ENCODE measurements around the gene CDH1. TPM values are rescaled to one million over a fixed set of nuclear protein-coding genes. Genes with fewer than 3 reads are reported as not detected.

The CDH1 gene
- polyA plus RNA-seq, 1 experiment = 0.06 TPM

DNA sequence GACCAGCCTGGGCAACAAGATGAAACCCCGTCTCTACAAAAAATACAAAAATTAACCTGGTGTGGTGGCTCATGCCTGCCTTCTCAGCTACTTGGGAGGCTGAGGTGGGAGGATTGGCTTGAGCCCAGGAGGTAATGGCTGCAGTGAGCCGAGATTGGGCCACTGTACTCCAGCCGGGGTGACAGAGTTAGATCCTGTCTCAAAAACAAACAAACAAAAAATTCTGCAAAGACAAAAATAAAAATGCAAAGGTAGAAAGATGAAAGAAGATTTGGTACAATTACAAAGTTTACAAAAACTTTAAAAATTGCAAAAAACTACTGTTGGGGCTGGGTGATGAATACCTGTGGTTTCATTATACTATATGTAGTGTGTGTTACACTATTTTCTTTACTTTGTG lies 5.5 kb upstream of the CDH1 start:
- Histone ChIP-seq H3K4me3 (ENCODE audit: low read depth, low read length) (no peak overlapping the region), H3K9me3 (ENCODE audit: control insufficient read depth, insufficient read depth, low read length) (no peaks in the 10 kb centered on the region; the same call in 1 of the 2 replicates), H3K27me3 (ENCODE audit: control insufficient read depth, insufficient read depth, low read length) (peaks cover 10% of the 10 kb centered on the region), H3K27ac (ENCODE audit: low read depth, low read length) (no peak overlapping the region)
- TF ChIP-seq, protein P1, sequence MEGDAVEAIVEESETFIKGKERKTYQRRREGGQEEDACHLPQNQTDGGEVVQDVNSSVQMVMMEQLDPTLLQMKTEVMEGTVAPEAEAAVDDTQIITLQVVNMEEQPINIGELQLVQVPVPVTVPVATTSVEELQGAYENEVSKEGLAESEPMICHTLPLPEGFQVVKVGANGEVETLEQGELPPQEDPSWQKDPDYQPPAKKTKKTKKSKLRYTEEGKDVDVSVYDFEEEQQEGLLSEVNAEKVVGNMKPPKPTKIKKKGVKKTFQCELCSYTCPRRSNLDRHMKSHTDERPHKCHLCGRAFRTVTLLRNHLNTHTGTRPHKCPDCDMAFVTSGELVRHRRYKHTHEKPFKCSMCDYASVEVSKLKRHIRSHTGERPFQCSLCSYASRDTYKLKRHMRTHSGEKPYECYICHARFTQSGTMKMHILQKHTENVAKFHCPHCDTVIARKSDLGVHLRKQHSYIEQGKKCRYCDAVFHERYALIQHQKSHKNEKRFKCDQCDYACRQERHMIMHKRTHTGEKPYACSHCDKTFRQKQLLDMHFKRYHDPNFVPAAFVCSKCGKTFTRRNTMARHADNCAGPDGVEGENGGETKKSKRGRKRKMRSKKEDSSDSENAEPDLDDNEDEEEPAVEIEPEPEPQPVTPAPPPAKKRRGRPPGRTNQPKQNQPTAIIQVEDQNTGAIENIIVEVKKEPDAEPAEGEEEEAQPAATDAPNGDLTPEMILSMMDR (IDR thresholded peaks at IDR 0.05; ENCODE audit: low read depth, low read length) = no peak
- ChIA-PET CTCF (no interaction called here), POLR2A (no interaction called here)
- no peak for DNase-seq (ENCODE audit: low read depth, low spot score)

DNA sequence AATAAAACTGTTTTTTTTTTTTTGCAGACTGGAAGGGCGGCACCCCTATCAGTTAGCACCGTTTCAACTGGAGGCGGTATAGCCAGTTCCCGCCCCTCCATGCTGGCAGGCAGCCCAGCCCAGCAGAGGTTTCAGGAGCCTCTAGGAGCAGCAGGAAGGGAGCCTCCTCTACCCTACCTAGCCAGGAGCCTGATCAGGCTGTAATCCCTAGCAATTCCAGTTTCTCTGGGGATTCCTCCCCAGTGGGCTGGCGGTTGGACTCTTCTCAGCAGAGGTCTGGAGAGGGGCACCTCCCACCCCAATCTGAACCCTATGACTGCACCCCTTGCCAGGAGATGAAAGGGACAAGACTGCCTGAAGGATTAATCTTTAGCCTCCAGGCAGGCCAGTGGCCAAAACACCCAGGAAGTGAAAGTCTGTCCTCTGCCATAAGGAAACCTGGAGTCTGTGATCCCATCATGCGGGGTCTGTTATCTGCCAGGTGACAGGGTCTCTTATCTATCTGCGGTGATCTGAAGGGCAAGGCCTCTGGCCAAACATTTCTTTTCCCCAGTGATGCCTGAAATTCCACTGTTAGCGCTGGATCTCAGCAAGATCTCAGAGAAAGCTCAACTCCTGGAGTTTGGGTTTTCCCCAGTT lies 4.9 kb upstream of the CDH1 start:
- POLR2A ChIA-PET = no interaction called here
- Histone ChIP-seq H3K4me3 (ENCODE audit: low read depth, low read length) (no peak overlapping the region), H3K9me3 (ENCODE audit: control insufficient read depth, insufficient read depth, low read length) (peaks cover 4% of the 10 kb centered on the region), H3K27me3 (ENCODE audit: control insufficient read depth, insufficient read depth, low read length) (peaks cover 15% of the 10 kb centered on the region), H3K27ac (ENCODE audit: low read depth, low read length) (no peak overlapping the region)
- TF ChIP-seq, protein P1 (IDR thresholded peaks at IDR 0.05; ENCODE audit: low read depth, low read length) = no peak
- DNase-seq (ENCODE audit: low read depth, low spot score) = no peak
- CTCF ChIA-PET = interaction anchor here (0.6 kb wide), 1 partner anchor 31 kb away, joined by 3 read pairs; no protein-coding TSS in a partner anchor

DNA sequence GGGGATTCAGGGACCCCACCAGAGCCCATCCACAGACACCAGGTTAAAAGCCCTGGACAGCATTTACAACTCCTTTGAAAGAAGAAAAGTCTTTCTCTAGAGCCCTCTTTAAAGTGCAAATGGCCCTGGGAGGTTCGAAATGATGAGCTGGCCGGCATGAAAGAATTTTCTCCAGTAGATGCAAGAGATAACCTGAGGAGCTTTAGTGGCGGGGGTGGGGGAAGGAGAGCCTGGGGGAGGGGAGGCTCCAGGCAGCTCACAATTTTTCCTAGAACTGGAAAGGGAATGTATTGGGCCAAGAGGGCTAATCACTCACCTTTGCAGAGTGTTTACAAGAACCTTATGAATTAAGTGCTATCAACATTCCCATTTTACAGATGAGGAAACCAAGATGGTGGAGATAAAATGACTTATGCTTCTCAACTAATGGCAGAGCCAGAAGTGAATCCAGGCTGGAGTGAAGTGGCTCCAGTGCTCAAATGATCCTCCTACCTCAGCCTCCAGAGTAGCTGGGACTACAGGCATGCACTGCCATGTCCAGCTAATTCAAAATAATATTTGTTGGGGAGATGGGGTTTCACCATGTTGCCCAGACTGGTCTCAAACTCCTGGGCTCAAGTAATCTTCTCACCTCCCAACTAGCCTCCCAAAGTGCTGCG lies 4.2 kb upstream of the CDH1 start:
- no peak overlapping the region for H3K27ac ChIP-seq (ENCODE audit: low read depth, low read length)
- H3K9me3 ChIP-seq (ENCODE audit: control insufficient read depth, insufficient read depth, low read length) = peaks cover 4% of the 10 kb centered on the region
- DNase-seq (ENCODE audit: low read depth, low spot score) = no peak
- peaks cover 21% of the 10 kb centered on the region for H3K27me3 ChIP-seq (ENCODE audit: control insufficient read depth, insufficient read depth, low read length)
- ChIA-PET POLR2A (no interaction called here), CTCF (interaction anchor here (0.6 kb wide), 1 partner anchor 31 kb away, joined by 3 read pairs; no protein-coding TSS in a partner anchor)
- TF ChIP-seq, protein P1 (IDR thresholded peaks at IDR 0.05; ENCODE audit: low read depth, low read length) = no peak
- H3K4me3 ChIP-seq (ENCODE audit: low read depth, low read length) = no peak overlapping the region

DNA sequence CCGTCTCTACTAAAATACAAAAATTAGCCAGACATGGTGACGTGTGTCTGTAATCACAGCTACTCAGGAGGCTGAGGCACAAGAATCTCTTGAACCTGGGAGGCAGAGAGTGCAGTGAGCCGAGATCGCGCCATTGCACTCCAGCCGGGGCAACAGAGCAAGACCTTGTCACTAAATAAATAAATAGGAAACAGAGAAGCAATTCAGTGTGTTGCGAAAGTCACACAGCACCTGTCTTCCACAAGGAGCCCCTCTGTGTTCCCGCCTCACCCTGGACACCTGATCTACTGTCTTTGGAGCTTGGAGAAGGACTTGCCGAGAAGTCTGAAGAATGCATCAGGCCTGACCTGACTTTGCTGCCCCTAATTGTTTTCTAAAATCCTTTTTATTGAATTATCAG lies 3.5 kb upstream of the CDH1 start:
- no peak overlapping the region for H3K27ac ChIP-seq (ENCODE audit: low read depth, low read length)
- peaks cover 4% of the 10 kb centered on the region for H3K9me3 ChIP-seq (ENCODE audit: control insufficient read depth, insufficient read depth, low read length)
- POLR2A ChIA-PET = no interaction called here
- peaks cover 28% of the 10 kb centered on the region for H3K27me3 ChIP-seq (ENCODE audit: control insufficient read depth, insufficient read depth, low read length)
- no peak overlapping the region for H3K4me3 ChIP-seq (ENCODE audit: low read depth, low read length)
- DNase-seq (ENCODE audit: low read depth, low spot score) = no peak
- CTCF ChIA-PET = no interaction called here
- TF ChIP-seq, protein P1 (IDR thresholded peaks at IDR 0.05; ENCODE audit: low read depth, low read length) = no peak

DNA sequence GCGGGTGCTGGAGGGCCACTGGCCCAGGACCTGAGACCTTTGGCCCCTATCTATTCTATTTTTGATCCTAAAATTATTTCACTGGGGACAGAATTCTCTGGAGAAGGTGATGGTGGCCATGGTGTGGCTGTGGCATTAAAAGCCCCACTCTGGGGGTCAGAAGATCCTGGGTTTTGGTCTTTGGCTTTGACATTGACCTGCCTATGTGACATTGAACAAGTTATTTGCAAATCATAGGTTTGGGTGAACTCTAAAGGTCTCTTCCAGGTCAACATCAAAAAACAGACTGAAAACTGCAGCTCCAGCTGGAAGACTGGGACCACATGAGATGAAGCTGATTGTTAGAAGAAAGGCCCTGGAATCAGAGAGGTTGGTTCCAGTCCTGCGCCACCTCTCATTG lies 2.3 kb upstream of the CDH1 start:
- TF ChIP-seq, protein P1 (IDR thresholded peaks at IDR 0.05; ENCODE audit: low read depth, low read length) = no peak
- Histone ChIP-seq H3K9me3 (ENCODE audit: control insufficient read depth, insufficient read depth, low read length) (peaks cover 4% of the 10 kb centered on the region), H3K27me3 (ENCODE audit: control insufficient read depth, insufficient read depth, low read length) (peaks cover 34% of the 10 kb centered on the region), H3K27ac (ENCODE audit: low read depth, low read length) (no peak overlapping the region), H3K4me3 (ENCODE audit: low read depth, low read length) (no peak overlapping the region)
- no peak for DNase-seq (ENCODE audit: low read depth, low spot score)
- ChIA-PET POLR2A (no interaction called here), CTCF (no interaction called here)
